GM19240 (cell line): ENCODE results near the gene SLC25A25.

ENCODE experiments used
- DNase-seq: peaks from one replicate; pipeline ENCODE4 v3.0.0; 2011; ENCODE audit warnings: low spot score; ENCODE audit not compliant: insufficient read length

SLC25A25 gene

GRCh38 chr9:128144239-128145181, 76.5 kb downstream of the SLC25A25 start:
- no peak for DNase-seq

GRCh38 chr9:128145536-128145935, 77.5 kb downstream of the SLC25A25 start:
- DNase-seq, result no peak

GRCh38 chr9:128145951-128146351, 77.9 kb downstream of the SLC25A25 start:
- no peak for DNase-seq

GRCh38 chr9:128146591-128147120, 78.6 kb downstream of the SLC25A25 start:
- DNase-seq, result no peak

GRCh38 chr9:128148509-128149000, 80.5 kb downstream of the SLC25A25 start:
- DNase-seq, result no peak

- DNase-seq, result no peak
Measured at GRCh38 chr9:128149001-128149701, 81.1 kb downstream of the SLC25A25 start, which contains the start of gene LCN2. LCN2 (plus strand) TSS chr9:128149453; CDS start chr9:128149526, 73 bp downstream.

- no peak for DNase-seq
Measured at GRCh38 chr9:128149951-128150593, 82.0 kb downstream of the SLC25A25 start.

- no peak for DNase-seq
Measured at GRCh38 chr9:128150594-128151308, 82.7 kb downstream of the SLC25A25 start.

- no peak for DNase-seq
Measured at GRCh38 chr9:128151309-128152132, 83.5 kb downstream of the SLC25A25 start.

- no peak for DNase-seq
Measured at GRCh38 chr9:128152133-128153059, 84.4 kb downstream of the SLC25A25 start.

- DNase-seq, result no peak
Measured at GRCh38 chr9:128153060-128153946, 85.3 kb downstream of the SLC25A25 start.

GRCh38 chr9:128153947-128154695, 86.1 kb downstream of the SLC25A25 start:
- DNase-seq, result no peak

- DNase-seq, result no peak
Measured at GRCh38 chr9:128155736-128156500, 87.9 kb downstream of the SLC25A25 start.
